Measurements from ENCODE around the gene EIF4G1. TPM values are rescaled to one million over a fixed set of nuclear protein-coding genes. Genes with fewer than 3 reads are reported as not detected.

EIF4G1 gene
- total RNA-seq, 1 donor from 2014 or later, result 248 TPM

- DNase-seq (ENCODE audit: low spot score) (no peak), ATAC-seq (peak; percentile 68)
- intact Hi-C loops (cut with DNase I), result no loop called here
These were observed 31.1 kb downstream of the EIF4G1 start for GRCh38 chr3:184345317-184346144.

DNA sequence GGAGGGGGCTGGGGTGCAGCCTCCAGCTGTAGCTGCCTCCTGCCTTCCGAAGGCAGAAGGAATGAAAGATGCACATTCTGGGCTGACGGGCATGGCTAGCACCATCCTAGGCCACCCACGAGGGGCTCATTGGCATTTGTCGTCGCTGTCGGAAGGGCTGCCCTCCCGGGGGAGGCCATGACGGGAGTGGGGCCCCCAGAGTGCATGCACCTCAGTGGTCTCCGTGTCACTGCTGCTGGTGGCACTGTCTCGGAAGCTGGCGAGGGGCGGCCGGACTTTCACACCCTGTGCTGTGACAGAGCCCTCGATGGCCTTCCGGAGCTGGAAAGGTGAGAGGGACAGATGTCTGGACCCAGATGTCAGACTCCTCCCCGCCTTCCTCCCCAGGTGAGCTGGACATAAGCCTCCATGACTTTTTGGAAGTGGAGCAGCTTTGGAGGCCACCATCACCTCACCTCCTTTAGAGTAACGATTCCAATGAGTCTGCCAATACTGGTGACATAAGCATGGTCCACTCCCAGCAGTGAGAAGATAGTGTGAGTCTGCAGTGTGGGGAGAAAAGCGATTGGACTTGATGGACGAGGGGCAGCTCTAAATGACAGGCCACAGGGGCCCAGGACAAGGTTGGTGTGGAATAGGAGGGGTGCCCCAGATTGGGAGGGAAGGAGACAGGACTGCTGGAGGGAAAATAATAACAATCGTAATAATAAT, 32.2 kb downstream of the EIF4G1 start:
- intact Hi-C loops (cut with DNase I), result no loop called here
- no peak for ATAC-seq
- DNase-seq (ENCODE audit: low spot score), result no peak

GRCh38 chr3:184347321-184348056, 33.1 kb downstream of the EIF4G1 start:
- intact Hi-C loops (cut with DNase I), result no loop called here
- ATAC-seq, result no peak
- DNase-seq (ENCODE audit: low spot score), result no peak

GRCh38 chr3:184348057-184348382, 33.6 kb downstream of the EIF4G1 start:
- intact Hi-C loops (cut with DNase I), result no loop called here
- no peak for DNase-seq (ENCODE audit: low spot score)
- no peak for ATAC-seq

DNA sequence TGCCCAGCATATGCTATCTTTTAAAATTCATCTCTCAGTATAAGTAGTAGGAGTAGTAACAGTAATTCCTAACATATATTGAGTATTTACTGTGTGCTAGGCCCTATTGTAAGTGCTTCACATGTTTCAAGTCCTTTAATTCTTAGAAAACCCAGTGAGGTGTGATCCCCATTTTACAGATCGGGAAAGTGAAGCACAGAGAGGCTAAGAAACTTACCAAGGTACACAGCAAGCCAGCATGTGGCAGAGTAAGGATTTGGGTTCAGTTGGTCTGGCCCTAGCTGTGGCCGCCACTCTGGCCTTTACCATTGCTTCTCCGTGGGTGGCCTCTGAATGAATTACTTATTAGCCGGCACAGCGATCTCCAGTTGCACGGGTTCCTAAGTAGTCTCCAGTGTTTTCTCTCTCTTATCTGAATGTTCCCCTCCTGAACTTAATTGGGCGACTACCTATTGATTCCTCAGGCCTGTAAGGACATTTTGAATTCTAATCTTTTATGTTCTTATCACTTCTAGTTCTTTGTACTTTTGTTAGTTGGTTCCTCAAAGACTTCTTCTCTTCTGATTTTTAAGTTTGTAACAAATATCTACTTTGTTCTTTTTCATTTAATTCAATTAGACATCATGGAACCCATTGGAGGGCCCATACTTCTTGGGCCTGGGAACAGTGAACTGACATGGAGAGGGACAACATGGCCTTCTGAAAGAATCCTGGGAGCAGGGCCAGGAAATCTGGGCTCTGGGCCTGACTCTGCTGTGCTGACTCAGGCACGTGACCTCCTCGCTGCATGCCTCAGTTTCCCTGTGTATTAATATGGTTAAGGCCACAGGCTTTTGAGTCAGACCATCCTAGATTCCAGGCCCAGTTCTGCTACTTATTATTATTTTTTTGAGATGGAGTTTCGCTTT, 35.4 kb downstream of the EIF4G1 start:
- ATAC-seq (no peak), DNase-seq (ENCODE audit: low spot score) (no peak)
- intact Hi-C loops (cut with DNase I), result no loop called here

- DNase-seq (ENCODE audit: low spot score), result no peak
- intact Hi-C loops (cut with DNase I), result no loop called here
- no peak for ATAC-seq
These were observed 36.2 kb downstream of the EIF4G1 start for GRCh38 chr3:184350618-184351017.

- ATAC-seq (peak; percentile 29), DNase-seq (ENCODE audit: low spot score) (no peak)
- intact Hi-C loops (cut with DNase I), result no loop called here
These were observed 37.2 kb downstream of the EIF4G1 start for GRCh38 chr3:184351511-184352148.

- peak; percentile 16 for ATAC-seq
- DNase-seq (ENCODE audit: low spot score), result no peak
- intact Hi-C loops (cut with DNase I), result no loop called here
These were observed 37.9 kb downstream of the EIF4G1 start for GRCh38 chr3:184352149-184352785.

GRCh38 chr3:184352897-184353545, 38.6 kb downstream of the EIF4G1 start:
- intact Hi-C loops (cut with DNase I), result no loop called here
- ATAC-seq (no peak), DNase-seq (ENCODE audit: low spot score) (no peak)

GRCh38 chr3:184353546-184353941, 39.1 kb downstream of the EIF4G1 start:
- intact Hi-C loops (cut with DNase I), result no loop called here
- ATAC-seq, result no peak
- DNase-seq (ENCODE audit: low spot score), result no peak

GRCh38 chr3:184354121-184354728, 39.8 kb downstream of the EIF4G1 start:
- DNase-seq (ENCODE audit: low spot score) (no peak), ATAC-seq (peak; percentile 42)
- intact Hi-C loops (cut with DNase I), result no loop called here

DNA sequence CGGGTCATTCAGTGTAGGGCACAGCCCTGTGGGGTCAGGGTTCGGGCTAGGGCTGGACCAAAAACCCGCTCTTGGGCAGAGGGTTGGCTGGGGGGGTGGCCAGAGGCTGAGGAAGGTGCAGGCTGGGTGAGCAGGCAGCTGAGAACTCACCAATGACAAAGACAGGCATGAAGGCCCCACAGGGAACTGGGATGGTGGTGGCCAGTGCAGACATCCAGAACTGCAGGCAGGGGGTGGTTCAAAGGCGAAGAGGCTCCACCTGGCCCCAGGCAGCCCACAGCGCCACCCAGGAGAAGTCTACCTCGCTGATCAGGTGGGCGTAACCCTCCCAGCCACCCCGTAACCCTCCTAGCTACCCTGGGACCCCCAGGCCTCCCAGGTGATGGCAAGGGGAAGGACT, 40.3 kb downstream of the EIF4G1 start:
- intact Hi-C loops (cut with DNase I), result no loop called here
- ATAC-seq, result no peak
- no peak for DNase-seq (ENCODE audit: low spot score)

GRCh38 chr3:184355261-184356040, 41.0 kb downstream of the EIF4G1 start:
- ATAC-seq (peak; percentile 44), DNase-seq (ENCODE audit: low spot score) (no peak)
- intact Hi-C loops (cut with DNase I), result no loop called here

- DNase-seq (ENCODE audit: low spot score), result no peak
- ATAC-seq, result no peak
- intact Hi-C loops (cut with DNase I), result no loop called here
These were observed 43.1 kb downstream of the EIF4G1 start for GRCh38 chr3:184357248-184358123.

- ATAC-seq (no peak), DNase-seq (ENCODE audit: low spot score) (no peak)
- intact Hi-C loops (cut with DNase I), result no loop called here
These were observed 43.8 kb downstream of the EIF4G1 start for GRCh38 chr3:184358124-184358767.

All from sciatic nerve (tissue), 2 donors.